Ammon's horn (tissue), 1 donor: ENCODE measurements around the gene ZNF335.
"Not testable (repeated sequence)": the region's sequence is repeated elsewhere in the genome, so short reads cannot be mapped to it uniquely, and the experiment has no call there.

Experiments
- DNase-seq: peaks from one replicate; pipeline ENCODE4 v3.0.0-alpha.2; 2016; ENCODE audit warnings: low spot score

ZNF335 gene

GRCh38 chr20:45972500-45973183, 639 bp upstream of the ZNF335 start:
- DNase-seq, result no peak

- no peak for DNase-seq
Measured at GRCh38 chr20:45971425-45971674, 653 bp downstream of the ZNF335 start.

- peak; percentile 27 for DNase-seq
Measured at GRCh38 chr20:45970646-45971424, 1.2 kb downstream of the ZNF335 start.

GRCh38 chr20:45969712-45970634, 2.0 kb downstream of the ZNF335 start:
- peak; percentile 60 for DNase-seq

GRCh38 chr20:45968801-45969711, 2.9 kb downstream of the ZNF335 start:
- DNase-seq, result no peak

GRCh38 chr20:45968081-45968671, 3.8 kb downstream of the ZNF335 start:
- no peak for DNase-seq

- DNase-seq, result no peak
Measured at GRCh38 chr20:45967551-45968080, 4.4 kb downstream of the ZNF335 start.

- DNase-seq, result no peak
Measured at GRCh38 chr20:45965169-45966002, 6.6 kb downstream of the ZNF335 start.

- no peak for DNase-seq
Measured at GRCh38 chr20:45964006-45964400, 8.0 kb downstream of the ZNF335 start.

- peak; percentile 62 for DNase-seq
Measured at GRCh38 chr20:45963059-45964005, 8.7 kb downstream of the ZNF335 start.

- DNase-seq, result no peak
Measured at GRCh38 chr20:45962031-45962755, 9.8 kb downstream of the ZNF335 start.

GRCh38 chr20:45959956-45960630, 11.9 kb downstream of the ZNF335 start:
- DNase-seq, result no peak

- DNase-seq, result no peak
Measured at GRCh38 chr20:45959126-45959525, 12.9 kb downstream of the ZNF335 start.

- no peak for DNase-seq
Measured at GRCh38 chr20:45958593-45958992, 13.4 kb downstream of the ZNF335 start.

GRCh38 chr20:45957021-45957941, 14.7 kb downstream of the ZNF335 start:
- no peak for DNase-seq

- DNase-seq, result not testable (repeated sequence)
Measured at GRCh38 chr20:45956326-45956725, 15.7 kb downstream of the ZNF335 start.

GRCh38 chr20:45953672-45954071, 18.3 kb downstream of the ZNF335 start:
- no peak for DNase-seq
